H9 (cell line): ENCODE data around the gene LYPD1. TPM values are rescaled to one million over a fixed set of nuclear protein-coding genes. Genes with fewer than 3 reads are reported as not detected.

Experiments
- DNase-seq: peaks from one replicate; pipeline ENCODE4 v3.0.0-alpha.2; 2017
- H2AFZ ChIP-seq: one replicate; pipeline ENCODE4 v1.6.1; 2013; ENCODE audit warnings: mild to moderate bottlenecking, low read length, control low read depth, moderate library complexity
- H2AK5ac ChIP-seq: 2 replicates; pipeline ENCODE4 v1.6.1; 2013; ENCODE audit warnings: low read length, control low read depth, mixed read lengths; ENCODE audit not compliant: insufficient read length
- H2BK120ac ChIP-seq: one replicate; pipeline ENCODE4 v1.6.1; 2013; ENCODE audit warnings: low read depth, mild to moderate bottlenecking, low read length, control low read depth, inconsistent platforms; ENCODE audit not compliant: poor library complexity, severe bottlenecking
- H2BK12ac ChIP-seq: 2 replicates; pipeline ENCODE4 v1.6.1; 2013; ENCODE audit warnings: low read length, control low read depth, mixed read lengths, low read depth; ENCODE audit not compliant: insufficient read length
- H2BK15ac ChIP-seq: 2 replicates; pipeline ENCODE4 v1.6.1; 2013; ENCODE audit warnings: low read depth, low read length, control low read depth
- H2BK20ac ChIP-seq: one replicate; pipeline ENCODE4 v1.6.1; 2013; ENCODE audit warnings: low read depth, mild to moderate bottlenecking, low read length, control low read depth, inconsistent platforms; ENCODE audit not compliant: poor library complexity, severe bottlenecking
- H2BK5ac ChIP-seq: 2 replicates; pipeline ENCODE4 v1.6.1; 2013; ENCODE audit warnings: low read length, control low read depth, mixed read lengths; ENCODE audit not compliant: insufficient read length
- H3K14ac ChIP-seq: 2 replicates; pipeline ENCODE4 v1.6.1; 2013; ENCODE audit warnings: low read length, control low read depth; ENCODE audit not compliant: insufficient read depth
- H3K18ac ChIP-seq: 2 replicates; pipeline ENCODE4 v1.6.1; 2013; ENCODE audit warnings: low read depth, mild to moderate bottlenecking, mixed read lengths, low read length, control low read depth; ENCODE audit not compliant: insufficient read length
- H3K23ac ChIP-seq: 2 replicates; pipeline ENCODE4 v1.6.1; 2013; ENCODE audit warnings: low read length, control low read depth, mixed read lengths, low read depth; ENCODE audit not compliant: insufficient read length
- H3K23me2 ChIP-seq: 2 replicates; pipeline ENCODE4 v1.6.1; 2013; ENCODE audit warnings: low read depth, mild to moderate bottlenecking, mixed read lengths, low read length, control low read depth; ENCODE audit not compliant: insufficient read length, poor library complexity, severe bottlenecking
- H3K27ac ChIP-seq: 2 replicates; pipeline ENCODE4 v1.5.1; 2013; ENCODE audit warnings: low read length, control low read depth, mixed read lengths, low read depth; ENCODE audit not compliant: insufficient read length
- H3K27me3 ChIP-seq: 2 replicates; pipeline ENCODE4 v1.6.1; 2013; ENCODE audit warnings: low read length, control low read depth, inconsistent platforms; ENCODE audit not compliant: insufficient read depth
- H3K4ac ChIP-seq: 2 replicates; pipeline ENCODE4 v1.6.1; 2013; ENCODE audit warnings: low read depth, mild to moderate bottlenecking, control low read depth, inconsistent platforms, low read length, moderate library complexity
- H3K4me1 ChIP-seq: 2 replicates; pipeline ENCODE4 v1.6.1; 2013; ENCODE audit warnings: low read length, control low read depth, inconsistent platforms; ENCODE audit not compliant: insufficient read depth
- H3K4me2 ChIP-seq: 2 replicates; pipeline ENCODE4 v1.6.1; 2013; ENCODE audit warnings: low read length, control low read depth, mixed read lengths; ENCODE audit not compliant: insufficient read length, insufficient read depth
- H3K56ac ChIP-seq: 2 replicates; pipeline ENCODE4 v1.6.1; 2013; ENCODE audit warnings: low read depth, mild to moderate bottlenecking, mixed read lengths, low read length, control low read depth; ENCODE audit not compliant: insufficient read length
- H3K79me1 ChIP-seq: 2 replicates; pipeline ENCODE4 v1.6.1; 2013; ENCODE audit warnings: low read depth, mild to moderate bottlenecking, moderate library complexity, low read length, control low read depth, inconsistent platforms; ENCODE audit not compliant: insufficient read depth, poor library complexity, severe bottlenecking
- H3K79me2 ChIP-seq: 2 replicates; pipeline ENCODE4 v1.6.1; 2013; ENCODE audit warnings: low read length, control low read depth, inconsistent platforms; ENCODE audit not compliant: insufficient read depth
- H3K9ac ChIP-seq: 2 replicates; pipeline ENCODE4 v1.6.1; 2013; ENCODE audit warnings: low read length, control low read depth, mixed read lengths; ENCODE audit not compliant: insufficient read length; ENCODE audit errors: extremely low read depth
- H3K9me3 ChIP-seq: one replicate; pipeline ENCODE4 v1.6.1; 2013; ENCODE audit warnings: low read depth, low read length, inconsistent platforms; ENCODE audit not compliant: control insufficient read depth
- H3T11ph ChIP-seq: one replicate; pipeline ENCODE4 v1.6.1; 2013; ENCODE audit warnings: mild to moderate bottlenecking, low read length, control low read depth, inconsistent platforms
- H4K20me1 ChIP-seq: one replicate; pipeline ENCODE4 v1.6.1; 2013; ENCODE audit not compliant: control insufficient read depth, insufficient read length, insufficient read depth
- H4K5ac ChIP-seq: 2 replicates; pipeline ENCODE4 v1.6.1; 2013; ENCODE audit warnings: low read depth, mild to moderate bottlenecking, mixed read lengths, low read length, control low read depth; ENCODE audit not compliant: insufficient read length
- H4K8ac ChIP-seq: replicated peaks from 2 replicates; pipeline ENCODE4 v1.6.1; 2013; ENCODE audit warnings: low read length, control low read depth, mixed read lengths, low read depth; ENCODE audit not compliant: insufficient read length
- H4K91ac ChIP-seq: 2 replicates; pipeline ENCODE4 v1.6.1; 2013; ENCODE audit warnings: low read depth, mild to moderate bottlenecking, moderate library complexity, mixed read lengths, low read length, control low read depth; ENCODE audit not compliant: insufficient read length
- H3K27ac Mint-ChIP-seq, 3 experiments: 2 replicates in 2 of 3; 3 replicates in 1 of 3; pipeline ENCODE4 v1.8.0; 2020 to 2021; ENCODE audit warnings: mixed read lengths in 3 of 3, mild to moderate bottlenecking in 1 of 3, moderate library complexity in 1 of 3
- H3K27me3 Mint-ChIP-seq: 2 replicates; pipeline ENCODE4 v1.8.0; 2021; ENCODE audit warnings: low read depth, mild to moderate bottlenecking, moderate library complexity, mixed read lengths
- H3K36me3 Mint-ChIP-seq, 3 experiments: 2 replicates in 2 of 3; 3 replicates in 1 of 3; pipeline ENCODE4 v1.8.0; 2020 to 2021; ENCODE audit warnings: low read depth in 3 of 3, mixed read lengths in 3 of 3; ENCODE audit not compliant: insufficient read depth in 1 of 3
- H3K4me1 Mint-ChIP-seq, 2 experiments: 2 replicates each; pipeline ENCODE4 v1.8.0; 2020; ENCODE audit warnings: mixed read lengths in 2 of 2
- H3K4me3 Mint-ChIP-seq, 2 experiments: 2 replicates in 1 of 2; 3 replicates in 1 of 2; pipeline ENCODE4 v1.8.0; 2020 to 2021; ENCODE audit warnings: mild to moderate bottlenecking in 2 of 2, mixed read lengths in 2 of 2, moderate library complexity in 1 of 2
- H3K9me3 Mint-ChIP-seq, 2 experiments: 2 replicates in 1 of 2; 3 replicates in 1 of 2; pipeline ENCODE4 v1.8.0; 2020; ENCODE audit warnings: mild to moderate bottlenecking in 2 of 2, mixed read lengths in 2 of 2, moderate library complexity in 1 of 2
- CTCF ChIP-seq: fragments of 200-600 bp; sonication (generic); conservative IDR thresholded peaks from 3 replicates; pipeline ENCODE4 v1.8.0; 2021; ENCODE audit warnings: antibody characterized with exemption, mild to moderate bottlenecking
- WGBS: extraction: QIAGEN DNeasy Blood & Tissue Kit; methylation state at CpG from one replicate; pipeline ENCODE4 v1.1.7; 2013; ENCODE audit warnings: missing lambda C conversion rate, low lambda C conversion rate, mixed read lengths; ENCODE audit not compliant: insufficient read length; ENCODE audit errors: extremely low coverage; 5-methylcytosine and 5-hydroxymethylcytosine counted together
- total RNA-seq: library from RNA; stranded (reverse); gene quantifications from 2 replicates; pipeline ENCODE4 v1.2.1, GENCODE V29; 2021

The LYPD1 gene
- total RNA-seq, 1 experiment from 2014 or later, result 10.6 TPM

- H3K4me2 ChIP-seq, result no peak overlapping the region
- no peak for DNase-seq
- Mint-ChIP-seq H3K27ac (no peak overlapping the region), H3K27me3 (peaks cover 3% of the 10 kb centered on the region), H3K4me3 (no peak overlapping the region), H3K36me3 (no peaks in the 10 kb centered on the region; a peak in 1 of 7 replicates), H3K9me3 (no peaks in the 10 kb centered on the region), H3K4me1 (peaks cover 13 to 24% of the 10 kb centered on the region in 2 experiments)
- no peak overlapping the region for H3K27ac ChIP-seq
- H2BK12ac ChIP-seq, result no peak overlapping the region
- no peak overlapping the region for H4K5ac ChIP-seq
- no peak overlapping the region for H3K23ac ChIP-seq
- no peaks in the 10 kb centered on the region for H3K27me3 ChIP-seq
- H2BK5ac ChIP-seq, result no peak overlapping the region
- no peak overlapping the region for H2BK120ac ChIP-seq
- no peaks in the 10 kb centered on the region for H3K79me2 ChIP-seq
- H3K56ac ChIP-seq, result no peak overlapping the region
- WGBS, result no CpG with 5 or more reads among the region's 1 CpG
- H4K8ac ChIP-seq, result no peak overlapping the region
- H2BK15ac ChIP-seq, result no peak overlapping the region
- H2BK20ac ChIP-seq, result no peak overlapping the region
- no peaks in the 10 kb centered on the region for H3K9me3 ChIP-seq
- no peak overlapping the region for H4K91ac ChIP-seq
- H4K20me1 ChIP-seq, result no peaks in the 10 kb centered on the region
- no peak overlapping the region for H3K4ac ChIP-seq
- no peaks in the 10 kb centered on the region for H3K23me2 ChIP-seq
- no peak overlapping the region for H3K18ac ChIP-seq
- H2AFZ ChIP-seq, result no peak overlapping the region
- H2AK5ac ChIP-seq, result no peak overlapping the region
- H3K4me1 ChIP-seq, result no peaks in the 10 kb centered on the region; the same call in 1 of the 2 replicates
- TF ChIP-seq CTCF, result no peak
- no peak overlapping the region for H3K9ac ChIP-seq
- no peak overlapping the region for H3T11ph ChIP-seq
- no peak overlapping the region for H3K14ac ChIP-seq
- H3K79me1 ChIP-seq, result no peaks in the 10 kb centered on the region
Observed at GRCh38 chr2:132604561-132604960, 65.4 kb downstream of the LYPD1 start.
